PFSK-1 (cell line): Measurements from ENCODE around the gene BMX.

Experiments
- POLR2AphosphoS5 ChIP-seq: IDR thresholded peaks from 2 replicates; pipeline ENCODE4 v1.6.1; 2012; ENCODE audit warnings: low read depth, mild to moderate bottlenecking, control low read depth, low read length, moderate library complexity
- REST ChIP-seq, 2 experiments: IDR thresholded peaks; 2 replicates each; pipeline versions ENCODE4 v1.6.1 to v1.8.0; 2011 to 2012; ENCODE audit warnings: low read depth in 2 of 2, low read length in 2 of 2, control low read depth in 1 of 2, inconsistent platforms in 1 of 2, mild to moderate bottlenecking in 1 of 2, moderate library complexity in 1 of 2; ENCODE audit not compliant: insufficient read depth in 1 of 2
- TAF1 ChIP-seq: IDR thresholded peaks from 2 replicates; pipeline ENCODE4 v1.6.1; 2012; ENCODE audit warnings: low read length, control low read depth, borderline replicate concordance; ENCODE audit not compliant: insufficient read depth

GRCh38 chrX:15499976-15500375 is 631 bp upstream of the BMX start:
- TF ChIP-seq REST (IDR thresholded peaks at IDR 0.05; ENCODE audit: insufficient read depth in 1 of 2, low read depth in 2 of 2, low read length in 2 of 2) (no peak), POLR2AphosphoS5 (no peak), TAF1 (no peak)
